Retinal pigment epithelial cell (primary cell): ENCODE data around the gene SHISAL1.

Source experiments
- DNase-seq: peaks from one replicate; pipeline ENCODE4 v3.0.0-alpha.2; 2010; ENCODE audit warnings: low read depth
- H3K4me3 ChIP-seq: 2 replicates; pipeline ENCODE4 v1.5.1; 2011; ENCODE audit warnings: mild to moderate bottlenecking, low read length, control low read depth, moderate library complexity
- TF ChIP-seq, protein P1 (sequence below): conservative IDR thresholded peaks from 2 replicates; pipeline ENCODE4 v1.5.1; 2011; ENCODE audit warnings: low read depth, low read length, control low read depth, inconsistent platforms

The SHISAL1 gene

DNA sequence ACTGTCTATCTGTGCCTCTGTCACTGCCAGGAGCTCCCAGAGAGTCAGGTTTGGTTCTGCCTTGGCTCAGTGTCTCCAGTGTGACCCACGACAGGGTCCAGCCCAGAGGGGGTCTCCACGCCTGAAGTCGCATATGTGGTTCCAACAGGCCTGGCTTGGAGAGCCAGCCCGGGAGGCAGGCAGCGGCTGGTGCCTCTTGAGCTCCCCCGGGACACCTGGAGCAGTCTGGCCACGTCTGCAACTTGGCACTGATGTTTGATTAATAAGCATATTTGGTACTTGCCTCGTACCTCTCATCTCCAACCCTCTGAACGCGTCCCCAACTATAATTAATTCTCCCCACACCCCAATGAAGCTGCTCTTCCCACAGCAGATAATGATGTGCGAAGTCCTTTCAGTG is 31.7 kb upstream of the SHISAL1 start:
- no peak overlapping the region for H3K4me3 ChIP-seq
- TF ChIP-seq, protein P1, sequence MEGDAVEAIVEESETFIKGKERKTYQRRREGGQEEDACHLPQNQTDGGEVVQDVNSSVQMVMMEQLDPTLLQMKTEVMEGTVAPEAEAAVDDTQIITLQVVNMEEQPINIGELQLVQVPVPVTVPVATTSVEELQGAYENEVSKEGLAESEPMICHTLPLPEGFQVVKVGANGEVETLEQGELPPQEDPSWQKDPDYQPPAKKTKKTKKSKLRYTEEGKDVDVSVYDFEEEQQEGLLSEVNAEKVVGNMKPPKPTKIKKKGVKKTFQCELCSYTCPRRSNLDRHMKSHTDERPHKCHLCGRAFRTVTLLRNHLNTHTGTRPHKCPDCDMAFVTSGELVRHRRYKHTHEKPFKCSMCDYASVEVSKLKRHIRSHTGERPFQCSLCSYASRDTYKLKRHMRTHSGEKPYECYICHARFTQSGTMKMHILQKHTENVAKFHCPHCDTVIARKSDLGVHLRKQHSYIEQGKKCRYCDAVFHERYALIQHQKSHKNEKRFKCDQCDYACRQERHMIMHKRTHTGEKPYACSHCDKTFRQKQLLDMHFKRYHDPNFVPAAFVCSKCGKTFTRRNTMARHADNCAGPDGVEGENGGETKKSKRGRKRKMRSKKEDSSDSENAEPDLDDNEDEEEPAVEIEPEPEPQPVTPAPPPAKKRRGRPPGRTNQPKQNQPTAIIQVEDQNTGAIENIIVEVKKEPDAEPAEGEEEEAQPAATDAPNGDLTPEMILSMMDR = no peak
- no peak for DNase-seq

DNA sequence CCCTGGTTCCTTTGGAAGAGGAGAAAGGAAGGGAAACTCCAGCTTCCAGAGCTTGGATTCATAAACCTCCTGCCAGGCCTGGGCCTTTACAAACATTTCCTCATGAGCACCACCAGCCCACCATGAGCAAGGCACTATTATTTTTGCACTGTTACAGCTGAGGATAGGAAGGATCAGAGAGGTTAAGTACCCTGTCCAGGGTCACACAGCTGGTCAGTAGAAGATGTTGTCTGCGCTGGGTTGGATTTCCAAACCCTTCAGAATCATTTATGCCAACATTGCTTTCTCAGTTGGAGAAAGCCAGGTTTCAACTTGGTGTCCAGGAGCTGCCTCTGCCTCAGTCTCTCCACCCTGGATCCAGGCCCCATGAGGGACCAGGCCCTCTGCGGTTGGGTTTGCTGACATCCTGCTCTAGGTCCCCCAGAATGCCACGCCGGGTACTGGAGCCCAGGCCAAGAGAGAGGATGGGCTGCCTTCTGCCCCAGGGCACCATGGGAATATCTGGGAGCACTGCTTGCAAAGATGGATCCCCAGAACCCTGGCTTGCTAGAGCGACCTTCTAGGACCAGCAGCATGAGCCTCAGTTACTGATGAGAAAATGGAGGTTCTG is 29.7 kb upstream of the SHISAL1 start:
- TF ChIP-seq, protein P1 = no peak
- no peak overlapping the region for H3K4me3 ChIP-seq
- no peak for DNase-seq

DNA sequence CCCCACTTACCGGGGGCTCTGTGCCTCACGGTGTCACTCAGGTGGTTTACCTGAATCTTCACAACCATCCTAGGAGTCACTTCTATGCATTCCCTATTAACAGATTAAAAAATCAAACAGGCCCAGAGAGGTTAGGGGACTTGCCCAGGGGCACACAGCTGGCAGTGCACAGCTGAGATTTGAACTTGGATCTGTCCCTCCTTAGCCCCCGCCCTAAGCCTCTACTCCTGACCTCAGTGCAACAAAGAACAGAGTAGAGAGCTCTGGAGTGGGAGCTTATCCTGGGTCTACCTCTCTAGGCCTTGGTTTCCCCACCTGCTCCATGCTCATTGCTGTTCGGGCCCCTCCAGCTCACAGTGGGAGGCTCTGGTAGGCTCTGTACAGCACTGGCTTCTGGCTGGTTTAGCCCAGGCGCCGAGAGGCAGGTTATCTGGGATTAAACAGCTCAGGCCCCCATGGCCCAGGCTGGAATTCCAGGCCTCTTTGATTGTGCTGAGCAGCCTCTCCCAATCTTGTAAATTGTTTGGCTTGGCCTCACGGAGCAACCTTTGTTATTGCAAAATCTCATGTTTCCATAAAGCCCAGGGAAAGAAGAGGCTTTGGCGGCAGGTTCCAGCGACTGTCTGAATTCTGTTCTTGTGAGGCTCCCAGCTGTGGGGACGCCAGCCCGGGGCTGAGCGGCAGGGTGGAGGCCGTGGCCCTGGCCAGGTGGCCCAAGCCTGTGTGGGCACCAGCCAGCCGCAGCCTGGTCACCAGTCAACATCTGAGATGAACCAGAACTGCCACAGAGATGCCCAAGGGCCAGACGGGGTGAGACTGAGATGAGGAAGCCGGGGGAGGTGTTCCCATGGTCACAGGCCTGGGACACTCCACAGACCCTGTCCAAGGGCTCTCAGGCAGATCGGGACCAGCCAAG is 28.9 kb upstream of the SHISAL1 start:
- DNase-seq = peak; percentile 55
- TF ChIP-seq, protein P1 = no peak
- H3K4me3 ChIP-seq = no peak overlapping the region

DNA sequence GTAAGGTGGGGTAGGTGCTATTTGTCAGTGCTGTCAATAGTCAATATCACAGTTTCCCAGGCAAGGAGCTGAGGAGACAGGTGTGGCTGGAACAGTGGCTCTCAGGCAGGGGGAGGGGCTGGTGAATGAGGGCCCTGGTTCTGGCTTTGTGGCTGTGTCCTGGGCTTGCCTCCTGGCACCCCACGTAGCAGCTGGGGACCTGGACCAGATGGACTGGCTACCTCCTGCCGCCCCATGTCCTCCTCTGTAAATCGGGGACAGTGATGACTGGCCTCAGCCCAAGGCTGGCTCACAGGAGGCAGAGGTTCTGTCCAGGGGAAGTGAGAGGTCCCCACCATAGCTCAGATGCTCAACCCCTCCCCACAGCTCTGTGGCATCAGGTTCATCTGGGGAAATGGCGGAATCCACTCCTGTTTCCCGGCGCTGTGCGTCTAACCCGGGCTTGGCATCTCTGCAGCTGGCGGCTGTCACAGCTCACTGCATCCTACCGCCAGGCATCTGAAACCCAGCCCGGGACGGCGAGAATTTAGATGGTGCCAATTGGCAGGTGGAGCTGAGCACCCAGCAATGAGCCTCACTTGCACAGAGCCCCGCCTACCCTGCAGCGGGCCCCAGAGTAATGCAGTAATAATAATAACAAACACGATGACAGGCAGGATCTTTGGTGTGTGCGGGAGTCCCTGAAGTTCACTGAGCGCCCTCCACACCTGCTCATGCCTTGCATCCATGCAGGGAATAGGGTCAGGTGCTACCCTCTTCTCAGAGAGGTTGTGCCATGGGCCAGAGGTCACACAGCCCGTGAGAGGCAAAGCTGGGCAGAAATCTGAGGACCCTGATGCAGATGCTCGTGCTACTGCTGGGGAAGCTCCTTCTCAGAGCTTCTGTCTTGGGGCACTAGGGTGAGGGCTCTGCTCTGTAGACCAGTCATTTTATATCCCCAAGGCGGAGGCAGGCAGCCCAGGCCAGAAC is 27.8 kb upstream of the SHISAL1 start:
- no peak overlapping the region for H3K4me3 ChIP-seq
- TF ChIP-seq, protein P1 = no peak
- DNase-seq = no peak

DNA sequence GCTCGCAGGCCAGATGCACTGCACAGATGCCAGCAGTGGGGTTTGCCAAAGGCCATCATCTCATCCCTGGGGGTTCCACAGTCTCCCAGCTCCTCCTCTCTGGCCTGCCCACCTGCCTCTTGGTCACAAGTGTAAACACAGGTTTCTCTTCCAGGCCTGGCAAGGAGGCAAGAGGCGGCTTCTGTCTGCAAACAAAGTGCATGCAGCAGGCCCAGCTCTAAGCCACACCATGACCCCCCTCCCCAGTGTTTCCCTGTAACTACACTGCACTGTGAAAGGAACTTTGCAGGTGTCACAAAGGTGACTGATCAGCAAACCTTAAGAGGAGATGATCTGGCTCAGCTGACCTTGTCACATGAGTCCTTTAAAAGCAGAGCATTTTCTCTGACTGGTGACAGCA is 26.2 kb upstream of the SHISAL1 start:
- H3K4me3 ChIP-seq = no peak overlapping the region
- DNase-seq = no peak
- TF ChIP-seq, protein P1 = no peak

DNA sequence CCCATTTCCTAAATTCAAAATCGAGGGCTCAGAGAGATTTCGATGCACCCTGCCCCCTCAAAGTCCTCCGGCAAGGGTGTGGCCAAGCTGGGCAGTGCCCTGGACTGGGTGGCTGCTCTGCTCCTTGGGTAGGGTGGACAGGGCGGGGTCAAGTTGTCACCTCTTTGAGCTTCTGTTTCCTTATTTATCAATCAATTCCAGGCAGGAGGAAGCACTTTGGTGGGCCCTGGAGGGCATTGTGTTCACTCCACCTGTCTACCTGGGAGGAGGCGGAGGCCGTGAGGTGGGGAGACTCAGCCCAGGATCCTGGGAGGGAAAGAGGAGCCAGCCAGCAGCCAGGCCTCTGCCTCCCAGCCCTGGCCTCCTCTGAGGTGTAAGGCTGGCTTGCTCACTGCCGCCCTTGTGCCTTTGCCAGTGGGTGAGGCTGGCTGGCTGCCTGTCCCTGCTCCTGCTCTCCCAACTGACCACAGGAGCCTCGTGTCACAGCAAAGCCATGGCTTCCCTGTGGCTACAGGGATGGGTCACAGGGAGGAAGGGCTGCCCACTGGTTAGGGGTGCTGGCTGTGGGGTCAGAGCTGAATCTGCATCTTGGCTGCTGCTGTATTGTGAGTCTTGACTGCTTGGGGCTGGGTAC is 25.5 kb upstream of the SHISAL1 start:
- TF ChIP-seq, protein P1 = no peak
- no peak overlapping the region for H3K4me3 ChIP-seq
- DNase-seq = no peak
